NCI-H1436 treated with DMSO at 0.1 percent for 48 hours (cell line): Measurements from ENCODE around the gene FXYD5.

Experiments
- DNase-seq: peaks from one replicate; lab custom pipeline; 2025; lab: John Stamatoyannopoulos, UW

FXYD5 gene

GRCh38 chr19:35154525-35155406 lies at the start of gene FXYD5:
Gene FXYD5 (plus strand): TSS chr19:35154735. CDS start chr19:35155551, 816 bp downstream.
- no peak for DNase-seq

GRCh38 chr19:35105047-35105410 lies 49.5 kb upstream of the FXYD5 start:
- DNase-seq: no peak

- DNase-seq: no peak
Measured at GRCh38 chr19:35105411-35106290, 48.9 kb upstream of the FXYD5 start.

DNA sequence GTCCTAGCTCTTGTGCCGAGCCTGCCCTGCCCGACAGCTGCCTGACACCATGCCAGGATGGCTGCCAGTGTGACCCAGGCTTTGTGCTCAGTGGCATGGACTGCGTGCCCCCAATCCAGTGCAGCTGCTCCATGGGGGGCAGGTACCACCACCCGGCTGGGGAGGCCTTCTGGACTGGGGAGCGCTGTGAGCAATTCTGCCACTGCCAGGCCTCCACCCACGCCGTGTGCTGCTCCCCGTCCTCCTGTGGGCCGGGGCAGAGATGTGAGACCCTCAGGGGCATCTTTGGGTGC lies 48.3 kb upstream of the FXYD5 start:
- DNase-seq: no peak

DNA sequence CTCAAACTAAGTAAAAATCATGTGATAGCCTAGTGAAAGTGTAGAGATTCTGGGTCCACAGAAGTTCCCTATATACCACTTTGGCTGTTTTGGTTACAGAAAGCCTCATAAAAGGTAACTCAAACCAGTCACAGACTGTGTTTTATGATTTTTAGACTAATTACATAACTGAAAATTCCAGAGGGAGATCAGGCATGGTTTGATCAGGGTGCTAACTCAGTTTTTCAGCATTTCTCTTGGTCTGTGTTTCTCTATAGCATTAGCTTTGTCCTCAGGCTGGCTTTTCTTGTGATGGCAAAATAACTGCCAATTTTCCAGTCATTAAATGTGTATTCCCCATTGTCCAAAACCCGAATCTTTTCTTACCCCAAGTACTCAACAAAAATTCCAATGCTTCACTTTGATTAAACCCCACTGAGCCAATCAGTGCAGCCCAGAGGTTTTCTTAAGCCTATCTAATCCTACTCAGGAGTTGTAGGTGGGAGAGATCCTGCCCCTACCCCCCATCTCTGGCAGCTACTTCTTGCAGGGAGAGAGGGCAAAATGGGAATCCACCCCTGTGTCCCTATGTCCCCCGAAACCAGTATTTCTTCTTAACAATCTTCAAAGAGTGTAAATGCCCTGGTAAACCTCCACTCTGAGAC lies 47.5 kb upstream of the FXYD5 start:
- no peak for DNase-seq

GRCh38 chr19:35107545-35107944 lies 47.0 kb upstream of the FXYD5 start:
- DNase-seq: no peak

DNA sequence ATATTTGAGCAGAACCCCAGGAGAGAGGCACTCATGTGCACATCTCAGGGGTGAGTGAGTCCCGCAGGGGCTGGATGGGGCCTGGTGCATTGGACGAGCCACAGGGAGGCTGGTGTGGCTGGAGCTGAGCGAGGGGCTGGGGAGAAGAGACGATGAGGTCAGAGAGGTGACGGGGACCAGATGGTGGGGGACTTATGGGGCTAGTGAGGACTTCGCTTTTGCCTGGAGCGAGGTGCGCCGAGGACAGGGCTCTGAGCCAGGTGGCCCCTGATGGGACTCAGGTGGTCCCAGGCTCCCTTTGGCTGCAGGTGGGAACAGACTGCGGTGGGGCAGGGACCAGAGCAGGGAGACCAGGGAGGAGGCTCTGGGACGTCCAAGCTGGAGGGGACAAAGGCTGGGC lies 45.8 kb upstream of the FXYD5 start:
- DNase-seq: no peak

DNA sequence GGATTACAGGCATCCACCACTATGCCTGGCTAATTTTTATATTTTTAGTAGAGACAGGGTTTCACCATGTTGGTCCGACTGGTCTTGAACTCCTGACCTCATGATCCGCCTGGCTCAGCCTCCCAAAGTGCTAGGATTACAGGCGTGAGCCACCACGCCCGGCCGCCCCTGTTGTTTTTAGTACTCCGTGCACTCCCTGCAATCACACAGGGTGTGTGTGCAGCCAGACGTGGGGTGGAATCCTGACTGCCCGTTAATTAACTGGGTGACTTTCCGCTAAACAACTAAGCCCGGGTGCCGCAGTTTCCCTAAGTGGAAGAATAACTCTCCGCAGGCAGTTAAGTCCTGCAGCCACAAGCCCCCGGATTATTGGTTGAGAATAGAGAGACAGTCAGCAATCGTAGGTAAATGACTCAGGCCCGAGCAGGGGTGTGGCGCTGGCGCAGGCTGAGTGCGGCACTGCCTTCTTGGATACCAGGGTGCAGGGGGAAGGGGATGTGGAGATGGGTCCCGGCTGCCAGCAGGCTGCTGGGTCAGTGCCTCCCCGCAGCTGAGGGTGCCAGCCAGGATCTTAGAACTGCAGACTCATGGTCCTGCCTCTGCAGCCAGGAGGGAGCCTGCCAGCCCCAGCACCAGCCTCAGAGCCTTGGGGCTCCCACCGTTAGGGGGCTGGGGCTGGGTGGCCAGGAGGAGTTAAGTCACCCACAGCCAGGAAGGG lies 45.0 kb upstream of the FXYD5 start:
- no peak for DNase-seq

GRCh38 chr19:35110974-35111373 lies 43.6 kb upstream of the FXYD5 start:
- no peak for DNase-seq

GRCh38 chr19:35112995-35113688 lies 41.4 kb upstream of the FXYD5 start:
- DNase-seq: no peak

- DNase-seq: no peak
Measured at GRCh38 chr19:35114353-35115176, 40.0 kb upstream of the FXYD5 start.

DNA sequence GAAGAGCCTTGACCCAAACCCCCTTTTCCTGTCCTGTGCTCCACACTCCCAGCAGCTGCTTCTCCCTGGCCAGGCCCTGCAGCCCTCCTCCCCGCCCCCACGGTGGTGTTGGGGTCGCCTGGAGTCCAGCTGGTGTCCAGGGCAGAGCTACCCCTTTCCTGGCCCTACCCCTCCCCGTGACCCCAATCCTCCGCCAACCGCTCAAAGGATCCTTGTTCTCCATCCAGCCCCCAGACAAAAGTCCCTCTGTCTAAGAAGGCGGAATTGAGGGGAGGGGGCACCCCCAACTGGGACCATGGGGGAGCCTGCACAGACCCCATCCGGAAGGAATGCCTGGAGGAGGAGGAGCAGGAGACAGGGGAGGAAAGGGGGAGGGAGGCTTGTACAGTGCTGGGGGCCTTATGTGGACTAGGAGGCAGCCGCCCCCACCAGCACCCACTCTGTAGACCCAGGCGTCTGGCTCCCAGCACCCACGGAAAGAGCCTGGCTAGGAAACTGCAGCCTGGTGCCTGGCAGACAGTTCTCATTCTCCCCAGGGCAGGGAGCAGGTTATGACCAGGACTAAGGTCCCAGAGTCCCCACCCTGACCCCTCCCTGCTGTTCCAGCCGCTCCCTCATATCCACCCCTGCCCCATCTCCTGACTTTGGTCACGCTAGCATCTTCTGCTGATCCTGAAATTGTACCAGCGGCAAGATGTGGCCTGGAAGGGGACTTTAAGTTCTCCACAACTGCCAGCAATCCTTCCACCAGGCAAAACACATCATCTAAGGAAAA lies 39.2 kb upstream of the FXYD5 start, which contains the start of gene FXYD3:
Gene FXYD3 (plus strand): TSS at position 647 of the 775 bp plus-strand sequence. CDS start 3,554 bp downstream, outside the sequence.
- no peak for DNase-seq

GRCh38 chr19:35116072-35116801 lies 38.3 kb upstream of the FXYD5 start:
- no peak for DNase-seq

GRCh38 chr19:35117116-35117515 lies 37.4 kb upstream of the FXYD5 start:
- DNase-seq: no peak

GRCh38 chr19:35117799-35118198 lies 36.7 kb upstream of the FXYD5 start:
- DNase-seq: no peak

- no peak for DNase-seq
Measured at GRCh38 chr19:35118268-35119020, 36.1 kb upstream of the FXYD5 start.

DNA sequence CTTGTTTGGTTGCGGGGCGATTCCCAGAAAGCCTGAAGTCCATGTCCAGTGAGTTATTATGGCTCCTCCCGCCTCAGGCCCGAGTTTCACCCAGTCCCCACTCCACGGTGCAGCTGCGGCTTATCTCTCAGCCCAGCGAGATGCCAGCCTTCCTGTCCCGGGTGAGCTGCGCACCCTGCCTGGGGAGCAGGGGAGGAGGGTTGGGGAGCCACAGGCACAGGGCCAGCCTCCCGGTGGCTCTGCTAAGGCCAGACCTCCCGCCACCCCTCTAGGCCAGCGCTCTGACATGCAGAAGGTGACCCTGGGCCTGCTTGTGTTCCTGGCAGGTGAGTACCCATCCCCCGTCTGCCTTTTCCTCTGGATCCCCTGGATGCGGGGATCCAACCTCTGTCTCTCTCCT lies 35.4 kb upstream of the FXYD5 start:
- DNase-seq: no peak

DNA sequence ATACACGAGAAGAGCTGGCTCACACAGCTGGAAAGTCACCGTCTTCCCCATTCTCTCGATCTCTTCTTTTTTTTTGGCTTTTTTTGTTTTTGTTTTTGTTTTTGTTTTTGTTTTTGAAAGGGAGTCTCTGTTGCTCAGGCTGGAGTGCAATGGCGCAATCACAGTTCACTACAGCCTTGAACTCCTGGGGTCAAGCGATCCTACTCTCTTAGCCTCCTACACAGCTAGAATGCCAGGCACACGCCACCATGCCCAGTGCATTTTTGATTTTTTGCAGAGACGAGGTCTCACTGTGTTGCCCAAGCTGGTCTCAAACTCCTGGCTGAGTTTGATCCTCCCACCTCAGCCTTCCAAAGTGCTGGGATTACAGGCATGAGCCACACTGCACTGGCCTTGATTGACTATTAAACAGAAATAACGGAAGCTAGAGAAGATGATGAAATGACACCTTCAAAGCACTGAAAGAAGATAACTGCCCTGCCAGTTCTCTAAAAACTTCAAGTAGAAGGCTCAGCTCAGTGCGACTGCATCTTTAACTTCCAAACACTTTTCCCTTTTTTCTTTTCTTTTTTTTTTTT lies 34.9 kb upstream of the FXYD5 start:
- no peak for DNase-seq
